GM12874 (cell line): ENCODE data around the gene TAB2.

Experiments used
- CTCF ChIP-seq: IDR thresholded peaks from 2 replicates; pipeline ENCODE4 v1.5.1; 2011; ENCODE audit warnings: low read depth, mild to moderate bottlenecking, control low read depth, low read length, moderate library complexity; ENCODE audit not compliant: insufficient read depth

The TAB2 gene

GRCh38 chr6:149330133-149330532, 12.6 kb downstream of the TAB2 start:
- TF ChIP-seq CTCF: no peak

- no peak for TF ChIP-seq CTCF
Observed at GRCh38 chr6:149331043-149331807, 13.7 kb downstream of the TAB2 start.

- no peak for TF ChIP-seq CTCF
Observed at GRCh38 chr6:149331871-149332270, 14.4 kb downstream of the TAB2 start.

DNA sequence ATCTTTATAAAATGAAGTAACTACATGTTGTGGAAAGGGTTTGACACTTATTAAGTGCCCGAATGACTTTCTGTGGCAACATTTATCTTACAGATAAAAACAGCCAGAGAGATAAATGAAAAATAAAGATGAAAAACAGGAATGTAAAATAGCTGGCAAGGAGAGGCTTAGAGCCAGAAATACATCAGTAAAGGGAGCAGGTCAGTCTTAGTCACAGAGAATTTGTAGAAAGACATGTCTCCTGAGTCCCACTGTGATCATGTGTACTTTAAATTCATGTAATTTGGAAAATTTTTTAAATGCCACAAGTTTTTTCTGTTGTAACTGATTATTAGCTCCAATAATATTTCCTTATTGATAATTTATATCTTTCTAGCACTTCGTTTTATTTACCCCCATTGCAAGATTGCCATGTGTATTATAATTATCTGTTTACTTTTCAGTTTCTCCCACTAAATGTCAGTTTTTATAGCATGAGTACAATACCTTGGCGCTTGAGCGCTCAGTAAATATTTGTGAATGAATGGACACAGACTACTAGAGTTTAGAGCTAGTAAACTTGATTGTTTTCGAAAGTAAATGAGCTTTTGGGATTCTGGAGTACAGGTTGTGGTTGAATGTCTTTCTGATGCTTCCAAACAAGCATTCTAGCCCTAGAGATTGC, 15.2 kb downstream of the TAB2 start:
- TF ChIP-seq CTCF: no peak

DNA sequence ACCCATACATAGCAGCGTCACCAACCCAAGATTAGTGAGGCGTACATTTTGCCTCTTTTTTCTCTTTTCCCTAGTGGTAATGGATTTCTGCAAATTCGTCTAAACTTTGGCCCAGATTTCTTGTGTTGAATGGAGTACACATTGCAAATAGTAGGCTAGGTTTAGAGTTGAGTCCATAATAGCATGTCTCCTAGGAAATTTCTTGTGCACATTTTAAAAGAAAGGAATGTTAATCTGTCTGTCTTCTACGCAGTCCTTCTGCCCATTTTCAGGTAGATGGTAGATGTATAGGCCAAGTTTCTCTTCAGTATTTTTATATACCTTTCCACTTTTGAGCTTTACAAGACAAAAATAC, 15.7 kb downstream of the TAB2 start:
- no peak for TF ChIP-seq CTCF

DNA sequence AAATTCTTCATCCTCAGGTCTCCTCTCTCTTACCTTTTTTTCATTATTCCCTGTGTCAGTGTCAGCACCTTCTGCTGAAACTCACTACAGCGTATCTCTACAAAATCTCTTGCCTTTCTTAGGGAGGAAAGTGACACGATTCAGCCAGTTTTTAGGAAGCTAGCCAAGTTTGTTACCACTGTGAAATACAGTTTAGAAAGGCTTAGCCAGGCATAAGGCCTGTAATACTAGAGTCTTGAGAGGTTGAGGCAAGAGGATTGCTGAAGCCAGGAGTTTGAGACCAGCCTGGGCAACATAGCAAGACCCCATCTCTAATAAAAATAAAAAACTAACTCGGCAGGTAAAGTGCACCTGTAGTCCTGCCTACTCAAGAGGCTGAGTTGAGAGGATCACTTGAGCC, 16.7 kb downstream of the TAB2 start:
- TF ChIP-seq CTCF: no peak

- TF ChIP-seq CTCF: no peak
Observed at GRCh38 chr6:149334682-149335160, 17.2 kb downstream of the TAB2 start.
